AG09309 (cell line): ENCODE results near the gene IFNE.

Experiments
- DNase-seq: peaks from one replicate; pipeline ENCODE4 v3.0.0-alpha.2; 2010; ENCODE audit warnings: low read depth
- H3K4me3 ChIP-seq: 2 replicates; pipeline ENCODE4 v1.5.1; 2011; ENCODE audit warnings: mild to moderate bottlenecking, low read depth, low read length, moderate library complexity; ENCODE audit not compliant: control insufficient read depth
- TF ChIP-seq, protein P1 (sequence below): IDR thresholded peaks from 2 replicates; pipeline ENCODE4 v1.5.1; 2011; ENCODE audit warnings: mild to moderate bottlenecking, low read depth, low read length, inconsistent platforms; ENCODE audit not compliant: insufficient read depth, control insufficient read depth; ENCODE audit errors: missing control alignments

The IFNE gene

DNA sequence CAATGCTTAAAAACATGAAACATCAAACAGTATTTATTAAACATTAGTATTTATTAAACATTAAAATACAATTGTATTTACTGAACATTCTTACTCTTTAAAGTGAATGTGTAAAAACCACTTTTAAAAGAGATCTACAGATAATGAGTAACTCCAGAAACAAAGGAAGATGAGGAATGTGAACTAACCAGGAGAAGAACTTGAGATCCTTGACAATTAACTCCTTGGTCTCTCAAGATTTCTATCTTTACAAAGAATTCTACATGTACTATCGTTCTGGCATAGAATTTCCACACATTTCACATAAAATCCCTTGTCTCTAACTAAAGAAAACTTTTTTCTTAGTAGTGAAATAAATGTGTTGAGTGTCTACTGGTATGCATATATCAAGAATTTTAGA, 28.7 kb upstream of the IFNE start:
- TF ChIP-seq, protein P1, sequence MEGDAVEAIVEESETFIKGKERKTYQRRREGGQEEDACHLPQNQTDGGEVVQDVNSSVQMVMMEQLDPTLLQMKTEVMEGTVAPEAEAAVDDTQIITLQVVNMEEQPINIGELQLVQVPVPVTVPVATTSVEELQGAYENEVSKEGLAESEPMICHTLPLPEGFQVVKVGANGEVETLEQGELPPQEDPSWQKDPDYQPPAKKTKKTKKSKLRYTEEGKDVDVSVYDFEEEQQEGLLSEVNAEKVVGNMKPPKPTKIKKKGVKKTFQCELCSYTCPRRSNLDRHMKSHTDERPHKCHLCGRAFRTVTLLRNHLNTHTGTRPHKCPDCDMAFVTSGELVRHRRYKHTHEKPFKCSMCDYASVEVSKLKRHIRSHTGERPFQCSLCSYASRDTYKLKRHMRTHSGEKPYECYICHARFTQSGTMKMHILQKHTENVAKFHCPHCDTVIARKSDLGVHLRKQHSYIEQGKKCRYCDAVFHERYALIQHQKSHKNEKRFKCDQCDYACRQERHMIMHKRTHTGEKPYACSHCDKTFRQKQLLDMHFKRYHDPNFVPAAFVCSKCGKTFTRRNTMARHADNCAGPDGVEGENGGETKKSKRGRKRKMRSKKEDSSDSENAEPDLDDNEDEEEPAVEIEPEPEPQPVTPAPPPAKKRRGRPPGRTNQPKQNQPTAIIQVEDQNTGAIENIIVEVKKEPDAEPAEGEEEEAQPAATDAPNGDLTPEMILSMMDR: no peak
- no peak for DNase-seq
- no peak overlapping the region for H3K4me3 ChIP-seq

DNA sequence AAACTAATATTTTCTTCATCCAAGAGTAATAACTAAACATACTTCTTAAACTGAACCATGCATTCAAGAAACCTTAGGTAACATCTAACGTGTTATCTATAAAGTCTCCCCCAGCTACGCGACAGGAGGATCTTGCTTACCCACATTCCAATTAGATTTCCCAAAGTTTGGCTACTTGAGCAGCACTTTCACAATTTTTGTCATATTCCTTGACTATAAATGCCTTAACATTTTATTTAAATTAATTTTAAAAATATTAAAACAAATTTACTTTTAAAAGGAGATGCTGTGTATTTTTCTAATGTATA, 25.3 kb upstream of the IFNE start:
- no peak for DNase-seq
- H3K4me3 ChIP-seq: no peak overlapping the region
- TF ChIP-seq, protein P1: no peak

DNA sequence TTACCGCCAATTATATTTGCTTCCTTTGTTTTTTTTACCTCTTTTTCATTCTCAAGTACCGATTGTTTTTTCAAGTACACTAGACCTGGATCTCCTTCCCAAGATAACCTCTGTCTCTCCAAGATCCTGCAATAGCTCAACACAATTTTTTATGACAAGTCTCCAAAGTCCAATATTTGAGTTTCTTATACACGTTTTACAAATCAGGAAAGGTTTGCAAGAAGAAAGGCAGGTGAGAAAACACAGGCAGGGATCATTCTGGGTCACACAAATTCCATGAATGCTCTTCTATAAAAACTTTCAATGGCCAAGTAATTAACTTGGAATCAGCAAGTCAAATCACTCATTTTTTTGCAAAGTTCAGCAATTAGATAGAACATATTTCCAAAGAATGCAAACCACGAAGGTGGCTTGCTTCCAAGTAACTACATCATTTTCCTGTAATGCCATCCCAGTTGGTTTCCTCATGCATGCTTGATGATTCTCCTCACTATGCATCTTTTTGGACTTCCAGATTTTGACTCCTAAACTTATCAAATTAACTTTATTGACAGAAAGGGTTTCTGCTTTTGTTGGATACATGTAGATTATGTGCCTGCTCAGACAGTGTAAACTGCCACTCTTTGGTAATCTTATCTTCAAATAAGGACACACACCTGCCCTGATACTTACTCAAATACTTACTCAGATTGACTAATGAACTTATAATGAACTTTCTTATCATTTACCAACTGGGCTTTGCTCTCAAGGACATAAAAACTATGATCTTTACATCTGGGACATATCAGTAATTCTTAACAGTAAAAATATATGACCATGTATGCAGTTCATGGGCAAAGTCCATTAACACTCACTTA, 24.7 kb upstream of the IFNE start:
- H3K4me3 ChIP-seq: no peak overlapping the region
- TF ChIP-seq, protein P1: no peak
- peak; percentile 85 for DNase-seq

DNA sequence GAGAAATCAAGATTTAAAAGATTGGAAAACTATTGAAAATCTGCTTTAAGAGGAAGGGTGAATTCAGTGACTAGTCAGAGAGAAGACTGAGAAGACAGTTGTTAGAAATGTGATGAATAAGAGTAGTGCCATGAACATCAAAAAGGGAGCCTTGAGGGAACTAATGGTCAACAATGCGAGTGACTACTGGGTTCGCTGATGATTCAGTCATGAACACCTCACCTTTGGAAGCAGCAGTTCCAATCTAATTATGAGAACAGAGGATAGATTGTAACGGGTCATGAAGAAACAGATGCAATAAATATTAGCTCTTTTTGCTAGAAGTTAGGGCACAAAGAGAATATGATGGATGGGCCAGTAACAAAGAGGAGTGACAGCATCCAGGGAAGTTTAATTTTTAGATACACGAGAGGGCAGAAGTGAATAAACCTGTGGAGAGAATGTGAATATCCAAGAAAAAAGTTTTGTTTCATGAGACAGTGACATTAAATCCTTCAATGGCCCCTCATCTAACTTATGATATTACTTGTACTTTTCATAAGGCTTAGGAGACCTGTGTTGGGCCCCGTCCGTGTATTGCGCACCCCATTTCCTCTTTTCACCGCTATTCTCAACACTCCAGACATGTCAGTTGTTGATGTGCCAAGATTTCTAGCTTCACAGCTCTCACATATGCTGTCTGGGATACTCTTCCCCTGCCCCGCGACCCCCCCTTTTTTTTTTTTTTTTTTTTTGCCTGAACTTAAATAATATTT, 23.5 kb upstream of the IFNE start:
- no peak overlapping the region for H3K4me3 ChIP-seq
- TF ChIP-seq, protein P1: no peak
- DNase-seq: no peak

DNA sequence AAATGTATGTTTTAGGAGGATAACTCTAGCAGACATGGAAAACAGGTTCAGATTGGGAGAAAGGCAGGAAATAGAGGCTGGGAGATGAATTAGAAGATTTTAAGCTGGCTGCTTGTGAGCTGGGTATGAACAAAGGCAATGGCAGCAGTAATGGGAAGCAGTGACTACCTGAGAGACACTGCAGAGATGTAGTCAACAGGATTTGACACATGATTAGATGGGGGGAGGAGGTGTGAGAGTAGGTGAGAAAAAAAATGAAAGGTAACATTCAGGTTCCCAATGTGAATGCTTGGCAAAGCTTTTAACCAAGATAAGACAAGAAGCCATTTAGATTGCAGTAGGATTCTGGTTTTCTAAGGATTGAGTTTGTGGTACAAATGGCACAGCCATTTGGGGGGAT, 22.8 kb upstream of the IFNE start:
- H3K4me3 ChIP-seq: no peak overlapping the region
- no peak for DNase-seq
- TF ChIP-seq, protein P1: no peak

DNA sequence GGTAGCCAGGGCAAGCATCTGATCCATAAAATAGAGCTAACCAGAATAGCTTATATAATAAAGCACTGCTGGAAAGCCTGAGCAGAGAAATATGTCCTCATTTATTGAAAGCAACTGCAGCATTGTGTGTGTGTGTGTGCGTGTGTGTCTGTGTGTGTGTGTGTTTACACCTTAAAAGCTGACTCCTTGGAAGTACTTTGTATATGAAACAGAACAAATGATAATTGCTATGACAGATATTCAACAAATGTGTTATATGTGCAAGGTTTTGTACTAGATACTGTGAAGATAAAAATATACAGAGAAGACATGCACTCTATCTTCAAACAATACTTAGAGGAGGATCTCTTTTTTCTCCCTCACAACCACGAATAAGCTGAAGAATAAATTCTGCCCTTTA, 22.0 kb upstream of the IFNE start:
- TF ChIP-seq, protein P1: no peak
- no peak overlapping the region for H3K4me3 ChIP-seq
- no peak for DNase-seq
